Non-pigmented ciliary epithelial cell (primary cell): ENCODE measurements around the gene BSN.
"Not testable (repeated sequence)": the region's sequence is repeated elsewhere in the genome, so short reads cannot be mapped to it uniquely, and the experiment has no call there.

Experiments used
- DNase-seq: peaks from one replicate; pipeline ENCODE4 v3.0.0-alpha.2; 2010; ENCODE audit warnings: low read depth

Gene BSN

DNA sequence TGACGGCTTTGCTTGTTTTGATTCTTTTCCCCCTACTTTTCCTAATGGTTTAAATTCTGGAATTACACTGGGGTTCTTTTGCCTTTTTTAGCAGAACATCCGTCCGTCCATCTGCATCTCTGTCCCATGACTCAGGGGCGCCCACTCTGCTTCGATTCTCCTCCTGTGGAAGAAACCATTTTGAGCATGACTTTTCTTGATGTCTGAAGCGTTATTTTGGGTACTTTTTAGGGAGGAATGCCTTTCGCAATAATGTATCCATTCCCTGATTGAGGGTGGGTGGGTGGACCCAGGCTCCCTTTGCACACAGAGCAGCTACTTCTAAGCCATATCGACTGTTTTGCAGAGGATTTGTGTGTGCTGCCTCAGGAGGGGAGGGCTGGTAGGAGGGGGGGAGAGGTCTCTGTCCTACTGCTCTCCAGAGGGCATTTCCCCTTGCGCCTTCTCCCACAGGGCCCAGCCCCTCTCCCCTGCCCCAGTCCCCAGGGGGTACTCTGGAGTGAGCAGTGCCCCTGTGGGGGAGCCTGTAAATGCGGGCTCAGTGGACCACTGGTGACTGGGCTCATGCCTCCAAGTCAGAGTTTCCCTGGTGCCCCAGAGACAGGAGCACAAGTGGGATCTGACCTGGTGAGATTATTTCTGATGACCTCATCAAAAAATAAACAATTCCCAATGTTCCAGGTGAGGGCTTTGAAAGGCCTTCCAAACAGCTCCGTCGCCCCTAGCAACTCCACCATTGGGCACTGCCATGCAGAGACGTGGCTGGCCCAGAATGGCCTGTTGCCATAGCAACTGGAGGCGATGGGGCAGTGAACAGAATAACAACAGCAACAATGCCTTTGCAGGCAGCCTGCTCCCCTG lies 19.5 kb upstream of the BSN start:
- DNase-seq = no peak

DNA sequence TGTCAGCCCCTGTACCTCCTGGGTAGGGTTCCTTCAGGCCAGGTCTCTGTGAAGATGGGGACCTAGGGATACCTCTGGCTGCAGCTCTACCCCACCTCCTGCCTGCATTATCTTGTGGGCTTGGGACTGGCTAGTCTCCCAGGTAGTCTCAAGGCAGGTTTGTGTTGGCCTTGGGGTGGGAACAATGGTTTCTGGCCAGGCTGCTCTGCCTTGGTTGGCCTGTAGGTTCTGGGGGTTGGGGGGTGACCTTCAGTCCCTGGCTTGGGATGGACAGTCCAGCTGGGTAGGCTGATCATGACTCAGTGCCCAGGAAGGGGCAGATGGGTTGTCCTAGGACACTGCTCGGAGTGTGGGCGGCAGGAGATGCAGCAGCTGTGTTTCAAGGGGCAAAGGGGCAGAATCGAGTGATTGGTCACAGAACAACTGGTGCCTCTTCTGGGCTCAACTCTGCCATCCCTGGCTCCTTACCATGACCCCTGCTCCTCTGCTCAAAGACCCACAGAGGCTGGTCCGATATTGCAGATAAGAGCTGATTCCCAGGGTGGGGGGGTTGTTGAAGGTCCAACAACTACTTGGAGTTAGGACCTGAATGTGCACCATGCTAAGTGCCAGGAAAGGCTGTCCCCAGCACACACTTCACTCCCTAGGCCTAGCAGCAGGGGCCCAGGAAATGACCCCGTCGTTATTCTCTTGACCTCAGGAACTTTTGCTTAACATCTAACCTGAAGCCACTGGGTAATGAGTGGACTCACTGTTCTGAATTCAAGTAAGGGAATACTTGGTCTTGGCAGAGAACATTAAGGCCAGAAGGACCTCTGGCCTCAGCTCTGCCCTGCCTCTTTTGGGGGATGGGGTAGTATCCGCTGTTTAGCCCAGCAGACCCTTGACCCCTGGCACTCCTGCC lies 18.1 kb upstream of the BSN start:
- no peak for DNase-seq

DNA sequence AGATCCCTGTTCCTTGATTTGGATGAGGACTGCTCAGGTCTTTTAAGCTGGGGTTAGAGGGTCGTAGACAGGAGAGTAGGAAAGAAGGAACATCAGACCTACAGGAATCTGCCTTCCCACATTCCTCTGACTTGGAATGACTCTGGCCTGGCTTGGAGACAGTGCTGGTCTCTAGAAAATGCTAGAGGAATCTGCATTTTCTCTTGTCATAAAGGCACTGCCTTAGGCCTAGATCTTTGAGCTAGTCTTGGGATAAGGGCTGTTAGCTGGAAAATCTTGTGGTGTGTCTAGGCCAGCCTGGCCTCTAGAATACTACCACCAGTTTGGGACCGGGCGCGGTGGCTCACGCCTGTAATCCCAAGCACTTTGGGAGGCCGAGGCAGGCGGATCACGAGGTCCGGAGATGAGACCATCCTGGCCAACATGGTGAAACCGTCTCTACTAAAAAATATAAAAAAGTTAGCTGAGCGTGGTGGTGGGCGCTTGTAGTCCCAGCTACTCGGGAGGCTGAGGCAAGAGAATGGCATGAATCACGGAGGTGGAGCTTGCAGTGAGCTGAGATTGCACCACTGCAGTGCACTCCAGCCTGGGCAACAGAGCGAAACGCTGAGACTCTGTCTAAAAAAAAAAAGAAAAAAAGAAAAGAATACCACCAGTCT lies 17.3 kb upstream of the BSN start:
- DNase-seq = no peak

DNA sequence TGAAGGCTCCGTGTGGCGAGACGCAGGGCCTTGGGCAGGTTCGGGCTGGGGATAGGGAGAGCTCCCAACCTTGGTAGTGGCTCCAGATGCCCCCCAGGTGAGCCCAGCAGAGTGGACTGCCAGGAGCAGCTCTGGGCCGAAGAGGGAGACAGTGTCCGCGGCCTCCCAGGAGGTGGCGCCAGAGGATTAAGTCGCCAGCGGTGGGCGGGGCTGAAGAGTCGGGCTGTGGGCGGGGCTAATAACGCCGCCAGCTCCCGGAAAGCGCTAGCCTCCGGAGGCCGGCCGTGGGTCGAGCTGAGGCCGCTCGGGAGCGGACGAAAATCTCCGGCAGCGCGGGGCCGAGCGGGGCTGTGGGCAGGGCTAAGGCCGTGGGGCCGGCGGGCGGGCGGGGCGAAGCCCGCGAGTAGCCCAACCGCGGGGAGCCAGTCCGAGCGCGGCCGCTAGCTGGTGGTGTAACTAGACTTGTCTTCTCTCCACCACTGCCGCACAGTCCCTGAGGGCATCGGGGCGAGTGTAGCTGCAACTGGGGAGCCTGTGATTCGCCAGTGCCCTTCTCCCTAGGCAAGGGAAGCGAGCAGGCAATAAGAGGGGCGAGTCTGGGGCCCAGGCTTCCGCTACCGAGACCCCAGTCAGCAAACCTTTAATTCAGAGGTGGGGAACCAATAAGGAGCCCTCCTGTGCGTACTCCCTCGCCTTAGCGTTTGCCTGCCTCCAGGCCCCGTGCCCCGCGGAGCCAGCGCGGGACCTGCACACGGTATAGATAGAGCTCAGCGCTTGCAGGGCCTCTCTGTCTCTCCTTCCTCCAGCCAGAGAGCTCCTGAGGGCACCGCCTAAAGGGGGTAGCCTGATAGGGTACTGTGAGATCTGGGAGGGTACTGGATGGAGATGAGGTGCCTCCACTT lies 14.4 kb upstream of the BSN start:
- DNase-seq = peak; percentile 71

DNA sequence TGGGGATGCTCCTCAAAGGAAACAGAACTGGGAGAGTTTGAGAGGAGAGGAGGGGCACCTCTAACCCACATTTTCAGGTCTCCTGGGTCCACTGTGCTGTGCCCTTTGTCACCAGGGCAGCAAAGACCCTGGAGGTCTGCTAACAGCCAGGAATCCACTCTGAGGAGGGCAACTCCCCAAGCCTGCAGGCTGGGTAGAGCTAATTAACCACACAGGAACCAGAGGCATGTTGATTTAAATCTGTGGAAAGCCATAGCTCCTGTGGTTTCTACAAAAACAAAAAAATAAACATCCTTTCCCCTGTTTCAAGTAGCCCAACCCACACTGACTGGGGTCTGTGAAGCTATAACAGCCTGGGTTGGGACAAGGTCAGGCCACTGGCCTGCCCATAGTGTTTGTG lies 2.2 kb upstream of the BSN start:
- DNase-seq = no peak

DNA sequence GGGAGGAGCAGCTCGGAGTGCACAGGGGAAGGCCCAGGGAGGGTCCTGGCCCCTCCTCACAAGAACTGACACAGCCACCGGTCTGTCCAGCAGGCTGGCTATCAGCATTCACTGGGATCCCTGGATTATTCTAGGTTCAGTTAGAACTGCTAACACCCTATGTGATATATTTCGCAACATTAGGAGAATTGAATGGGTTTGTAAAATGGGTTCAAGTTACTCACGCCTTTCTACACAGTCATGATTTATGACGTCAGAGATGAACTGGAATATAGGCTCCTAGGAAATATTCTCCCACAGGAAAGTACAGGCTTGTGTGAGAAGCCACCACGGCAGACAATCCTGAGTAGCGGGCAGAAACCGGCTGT lies 969 bp upstream of the BSN start:
- no peak for DNase-seq

DNA sequence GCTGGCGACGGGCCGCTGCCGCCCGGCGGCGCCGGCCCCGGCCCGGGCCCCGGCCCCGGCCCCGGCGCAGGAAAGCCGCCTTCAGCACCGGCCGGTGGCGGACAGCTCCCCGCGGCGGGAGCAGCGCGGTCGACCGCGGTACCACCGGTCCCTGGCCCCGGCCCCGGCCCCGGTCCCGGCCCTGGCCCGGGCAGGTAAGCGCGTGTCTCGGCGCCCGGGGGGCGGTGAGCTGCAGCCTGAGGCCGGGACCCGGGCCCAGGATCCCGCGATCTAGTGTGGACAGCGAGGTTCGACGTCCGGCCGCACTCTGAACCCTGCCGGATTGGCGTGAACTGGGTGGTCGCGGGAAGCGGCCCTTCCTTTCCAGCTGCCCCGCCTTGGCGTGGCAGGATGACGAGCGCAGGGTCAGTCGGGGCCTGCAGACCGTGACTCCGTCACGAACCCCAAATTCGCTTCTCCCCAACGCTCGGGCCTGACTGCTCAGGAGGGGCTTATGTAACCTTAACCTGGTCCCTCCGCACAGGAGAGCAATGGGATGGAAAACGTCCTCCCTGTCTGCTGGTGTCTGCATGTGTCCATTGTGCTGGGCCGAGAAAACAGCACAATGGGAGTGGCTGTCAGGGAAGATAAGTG lies 472 bp downstream of the BSN start:
- DNase-seq = no peak

DNA sequence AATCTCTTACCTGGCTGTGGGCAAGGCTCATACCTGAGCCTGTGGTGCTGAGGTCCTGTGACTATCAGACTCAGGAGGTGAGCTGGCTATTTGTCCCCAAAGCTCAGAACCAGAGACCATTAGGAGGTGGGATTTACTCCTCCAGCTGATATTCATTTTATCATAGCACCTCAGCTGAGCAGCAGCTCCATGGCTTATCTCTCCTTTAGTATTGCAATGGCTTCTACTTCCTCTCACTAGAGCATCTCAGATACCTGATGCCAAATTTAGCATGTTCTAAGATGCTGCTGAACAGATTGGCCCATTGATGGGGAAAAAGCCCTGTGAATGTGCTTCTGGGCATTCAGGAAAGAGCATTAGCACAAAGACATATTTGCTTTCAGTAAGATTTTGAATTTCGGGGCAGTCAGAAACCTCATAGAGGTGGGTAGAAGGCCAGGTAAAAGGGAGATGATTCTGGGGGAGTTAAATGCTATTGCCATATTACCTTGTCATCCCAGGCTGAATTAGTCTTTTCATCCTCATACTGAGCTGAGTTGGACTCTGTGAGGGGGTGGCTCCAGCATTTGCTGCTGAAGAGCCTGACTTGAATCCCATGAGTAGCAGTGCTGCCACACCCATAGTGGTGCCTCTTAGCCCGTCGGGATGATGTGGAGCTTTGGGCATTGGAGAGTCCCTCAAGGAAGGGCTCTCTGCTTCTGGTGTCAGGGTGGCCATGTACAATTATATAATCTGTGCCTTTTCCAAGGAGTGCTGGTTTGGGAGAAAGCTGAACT lies 2.4 kb downstream of the BSN start:
- no peak for DNase-seq

DNA sequence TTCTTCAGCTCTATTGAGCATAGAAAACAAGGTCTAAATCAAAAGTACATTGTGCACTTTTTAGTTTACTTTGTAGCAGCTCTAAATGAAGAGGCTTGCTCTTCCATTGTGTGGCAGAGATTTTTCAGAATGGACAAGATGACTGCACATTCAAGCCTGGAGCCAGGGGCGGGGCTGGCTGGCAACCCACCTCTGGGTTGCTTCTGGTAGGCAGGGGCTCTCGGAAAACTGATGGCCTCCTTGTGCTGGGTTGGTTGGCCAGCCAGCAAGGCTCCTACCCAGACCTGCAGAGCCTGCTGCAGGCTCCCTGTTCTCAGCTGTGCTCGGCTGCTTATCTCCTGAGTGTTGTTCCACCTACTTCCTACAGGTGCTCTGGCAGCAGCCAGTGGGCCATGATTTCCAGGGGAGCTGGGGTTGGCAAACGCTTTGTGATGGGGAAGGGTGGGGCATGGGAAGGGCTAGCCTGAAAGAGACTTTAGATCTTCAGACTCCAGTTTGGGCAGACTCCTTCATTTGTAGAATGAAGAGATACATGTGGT lies 8.8 kb downstream of the BSN start:
- no peak for DNase-seq

DNA sequence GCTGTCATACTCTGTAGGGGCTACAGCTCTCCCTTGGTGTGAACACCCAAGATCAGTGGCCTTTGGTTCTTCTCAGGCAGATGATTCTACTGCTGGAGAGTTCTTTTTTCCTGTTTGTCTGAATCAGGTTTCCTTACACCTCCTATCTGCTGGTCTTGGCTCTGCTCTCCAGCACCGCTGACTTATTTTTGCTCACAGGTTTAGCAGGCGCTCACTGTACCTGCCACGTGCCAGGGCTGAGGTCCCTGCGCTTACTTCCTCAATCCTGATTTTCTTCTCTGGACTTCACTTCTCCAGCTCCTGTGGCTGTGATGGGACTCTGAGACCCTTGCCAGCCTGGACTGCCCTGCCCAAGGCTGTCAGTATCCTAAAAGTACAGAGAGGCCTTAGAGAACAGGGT lies 9.5 kb downstream of the BSN start:
- DNase-seq = no peak

DNA sequence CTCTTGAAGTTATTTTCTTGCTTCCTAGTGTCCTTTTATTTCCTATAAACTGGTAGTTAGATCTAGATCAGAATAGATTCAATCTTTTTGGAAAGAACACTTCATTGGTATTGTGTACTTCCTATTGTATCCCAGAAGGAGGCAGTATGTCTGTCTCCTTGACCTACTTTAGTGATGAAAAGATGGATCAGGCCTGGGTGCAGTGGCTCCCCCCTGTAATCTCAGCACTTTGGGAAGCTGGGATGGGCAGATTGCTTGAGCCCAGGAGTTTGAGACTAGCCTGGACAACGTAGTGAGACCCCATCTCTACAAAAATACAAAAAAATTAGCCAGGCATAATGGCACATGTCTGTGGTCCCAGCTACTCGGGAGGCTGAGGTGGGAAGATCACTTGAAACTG lies 12.0 kb downstream of the BSN start:
- DNase-seq = no peak

DNA sequence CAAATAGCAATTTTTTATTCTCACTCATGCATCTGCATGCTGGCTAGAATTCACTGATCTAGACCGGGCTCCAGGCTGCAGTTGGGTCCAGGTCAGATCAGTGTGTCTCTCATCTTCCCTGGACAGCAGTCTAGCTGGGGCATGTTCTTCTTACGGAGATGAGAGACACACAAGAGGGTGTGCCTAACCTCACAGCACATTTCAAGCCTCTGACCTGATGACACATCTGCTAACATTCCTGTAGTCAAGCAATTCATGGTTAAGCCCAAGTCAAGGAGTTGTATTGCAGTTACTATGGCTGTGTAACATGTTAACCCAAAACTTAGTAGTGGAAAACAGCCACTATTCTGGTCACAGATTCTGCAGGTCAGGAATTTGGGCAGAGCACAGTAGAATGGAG lies 13.1 kb downstream of the BSN start:
- DNase-seq = no peak

DNA sequence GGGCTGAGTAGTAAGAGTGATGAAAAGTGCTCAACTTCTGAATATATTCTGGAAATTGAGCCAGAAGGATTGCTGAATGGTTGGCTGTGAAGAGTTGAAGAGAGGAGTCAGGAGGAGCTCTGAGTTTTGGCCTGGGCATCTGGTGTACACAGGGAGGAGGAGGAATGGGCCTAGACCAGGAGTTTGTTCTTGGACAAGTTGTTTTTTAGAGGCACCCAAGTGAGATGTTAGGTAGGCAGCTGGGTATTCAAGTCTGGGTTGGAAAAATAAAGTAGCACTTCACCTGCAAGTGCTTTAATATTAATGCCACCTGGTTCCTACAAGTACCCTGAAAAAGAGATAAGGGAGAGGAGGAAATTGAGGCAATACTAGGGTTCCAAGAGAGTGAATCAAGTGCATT lies 14.7 kb downstream of the BSN start:
- DNase-seq = no peak

DNA sequence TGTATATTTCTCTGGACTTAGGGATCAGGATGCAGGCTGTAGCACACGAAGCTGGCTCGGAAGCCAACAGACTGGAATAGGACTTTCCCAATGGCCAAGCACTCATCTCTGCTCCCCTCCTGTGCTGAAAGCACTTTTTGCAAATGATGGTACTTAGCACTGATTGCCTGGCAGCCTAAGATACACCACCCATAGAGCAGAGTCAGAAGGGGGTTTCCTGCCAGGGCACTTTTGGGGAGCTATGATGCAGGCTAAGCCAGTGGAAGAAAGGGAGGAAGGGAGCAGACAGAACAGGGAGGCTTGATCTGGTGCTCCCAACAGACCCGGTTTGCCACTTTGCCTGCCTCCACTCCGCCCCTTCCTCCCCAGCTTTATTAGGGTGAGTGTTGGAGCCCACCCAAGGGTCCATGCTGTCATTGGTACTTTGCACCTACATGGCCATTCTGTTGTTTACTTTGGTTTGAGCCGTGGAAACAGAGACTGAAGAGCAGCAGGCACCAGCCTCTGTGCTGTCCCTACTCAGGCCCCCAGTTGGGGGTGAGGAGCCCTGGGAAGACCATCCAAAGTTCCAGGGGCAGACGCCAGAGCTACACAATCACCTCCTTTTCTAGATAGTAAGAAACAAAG lies 15.9 kb downstream of the BSN start:
- DNase-seq = no peak

DNA sequence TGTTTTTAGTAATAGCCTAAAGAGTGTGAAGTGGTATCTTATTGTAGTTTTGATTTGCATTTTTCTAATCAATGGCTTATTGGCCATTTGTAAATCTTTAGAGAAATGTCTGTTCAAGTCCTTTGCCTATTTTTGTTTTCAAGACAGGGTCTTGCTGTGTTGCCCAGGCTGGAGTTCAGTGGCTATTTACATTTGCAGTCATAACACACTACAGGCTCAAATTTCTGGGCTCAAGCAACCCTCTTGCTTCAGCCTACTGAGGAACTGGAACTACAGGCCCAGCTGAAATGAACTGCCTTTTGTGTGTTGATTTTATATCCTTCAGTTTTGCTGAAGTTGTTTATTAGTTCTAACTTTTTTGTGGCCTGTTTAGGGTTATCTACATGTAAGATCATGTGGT lies 27.9 kb downstream of the BSN start:
- no peak for DNase-seq

DNA sequence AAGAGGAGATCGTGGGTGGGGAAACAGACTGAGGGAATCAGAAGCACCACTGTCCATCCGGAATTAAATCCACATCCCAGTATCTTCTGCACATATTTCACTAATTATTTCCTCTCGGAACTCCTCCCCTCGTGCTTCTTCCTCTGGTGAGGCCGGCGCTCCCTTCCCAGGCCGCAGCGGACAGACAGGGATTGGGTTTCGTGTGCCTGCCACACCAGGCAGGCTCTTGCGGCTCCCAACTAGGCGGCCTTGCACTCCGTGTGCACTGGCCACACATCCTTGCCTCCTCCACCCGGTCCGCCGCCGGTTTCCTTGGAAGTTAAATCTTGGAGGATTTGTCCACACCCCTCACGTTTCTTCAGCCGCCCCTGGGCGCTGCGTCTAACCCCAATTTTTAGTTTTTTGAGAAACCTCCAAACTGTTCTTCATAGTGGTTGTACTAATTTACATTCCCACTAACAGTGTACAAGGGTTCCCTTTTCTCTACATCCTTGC lies 31.0 kb downstream of the BSN start:
- not testable (repeated sequence) for DNase-seq

DNA sequence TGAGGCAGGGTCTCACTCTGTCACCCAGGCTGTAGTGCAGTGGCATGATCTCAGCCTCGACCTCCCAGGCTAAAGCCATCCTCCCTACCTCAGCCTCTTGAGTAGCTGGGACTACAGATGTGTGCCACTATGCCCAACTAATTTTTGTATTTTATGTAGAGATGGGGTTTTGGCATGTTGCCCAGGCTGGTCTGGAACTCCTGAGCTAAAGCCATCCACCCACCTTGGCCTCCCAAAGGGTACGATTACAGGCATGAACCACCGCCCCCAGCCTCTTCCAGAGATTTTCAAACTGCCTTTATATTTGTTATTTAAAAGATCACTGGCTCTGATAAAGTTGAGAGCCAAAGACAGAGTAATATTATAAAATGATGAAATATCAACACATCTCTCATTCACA lies 37.3 kb downstream of the BSN start:
- DNase-seq = no peak

DNA sequence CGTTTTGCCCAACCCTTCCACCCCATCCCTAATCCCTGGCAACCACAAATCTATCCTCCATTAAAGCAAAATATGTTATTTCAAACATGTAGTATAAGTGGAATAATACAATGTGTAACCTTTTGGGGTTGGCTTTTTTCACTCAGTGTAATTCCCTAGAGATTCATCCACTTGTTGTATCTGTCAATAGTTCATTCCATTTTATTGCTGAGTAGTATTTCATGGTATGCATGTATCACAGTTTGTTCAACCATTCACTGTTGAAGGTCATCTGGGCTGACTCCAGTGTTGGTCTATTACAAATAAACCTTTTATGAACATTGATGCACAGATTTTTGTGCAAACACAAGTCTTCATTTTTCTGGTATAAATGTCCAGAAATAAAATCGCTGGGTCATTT lies 38.8 kb downstream of the BSN start:
- DNase-seq = no peak

DNA sequence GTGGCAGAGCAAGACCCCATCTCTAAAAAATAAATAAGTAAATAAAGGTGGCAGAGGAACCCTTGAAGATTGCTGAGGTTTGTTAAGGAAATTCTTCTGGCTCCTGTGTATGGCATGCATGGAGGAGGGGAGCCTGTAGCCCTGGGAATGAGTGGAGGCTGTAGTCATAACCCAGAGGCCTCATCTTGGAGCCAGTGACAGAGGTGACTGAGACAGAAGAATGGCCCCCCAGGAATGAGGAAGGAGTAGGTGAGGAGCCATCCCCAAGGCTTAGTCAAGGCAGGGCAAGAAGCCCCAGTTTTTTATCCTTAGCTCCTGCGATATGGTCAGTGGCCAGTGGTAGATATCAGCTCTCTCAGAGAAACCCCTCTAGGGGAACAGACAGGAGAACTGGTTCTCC lies 46.5 kb downstream of the BSN start:
- DNase-seq = no peak
